Measurements from ENCODE around the gene HERC2.

GRCh38 chr15:28281876-28282275, 40.1 kb downstream of the HERC2 start:
- TF ChIP-seq CTCF (IDR thresholded peaks at IDR 0.05) (no peak), POLR2A (IDR thresholded peaks at IDR 0.05) (no peak)

Data from uterus (tissue), 2 donors.